IMR-90 (cell line): ENCODE measurements around the gene CAST. TPM values are rescaled to one million over a fixed set of nuclear protein-coding genes. Genes with fewer than 3 reads are reported as not detected.

Source experiments
- ATAC-seq: fragments of 200-7000 bp; cut with Tn5 transposase; 2 replicates; pipeline ENCODE4 v1.9.1; 2020; ENCODE audit warnings: low read depth, mild to moderate bottlenecking, moderate library complexity
- BruUV-seq: library from RNA; stranded (reverse); fragments of 400-500 nt; replicated peaks from 2 replicates; lab custom pipeline; 2021; lab: Mats Ljungman, UMichigan
- CTCF ChIA-PET: fragments of 300-600 bp; formaldehyde crosslinking; extraction: SDS; loops from one replicate; lab custom pipeline; 2021; ENCODE audit warnings: antibody characterized with exemption; lab: Yijun Ruan, JAX
- POLR2A ChIA-PET: fragments of 300-600 bp; sonication (Branson Sonifier 250); formaldehyde crosslinking; loops from one replicate; lab custom pipeline; 2022; ENCODE audit warnings: antibody characterized with exemption; ENCODE audit not compliant: unreplicated experiment; lab: Charles Lee
- DNase-seq: peaks from one replicate; pipeline ENCODE4 v3.0.0; 2013
- H2AFZ ChIP-seq: replicated peaks from 2 replicates; pipeline ENCODE3; 2013; ENCODE audit warnings: low read length, mild to moderate bottlenecking; ENCODE audit not compliant: poor library complexity
- H2AK5ac ChIP-seq: 2 replicates; pipeline ENCODE4 v1.6.1; 2013; ENCODE audit warnings: low read depth, low read length, inconsistent platforms
- H2AK9ac ChIP-seq: replicated peaks from 2 replicates; pipeline ENCODE3; 2013; ENCODE audit warnings: mild to moderate bottlenecking, low read depth, low read length, moderate library complexity; ENCODE audit not compliant: poor library complexity
- H2BK120ac ChIP-seq: 2 replicates; pipeline ENCODE4 v1.6.1; 2013; ENCODE audit warnings: low read depth, low read length, inconsistent platforms
- H2BK15ac ChIP-seq: 3 replicates; pipeline ENCODE4 v1.6.1; 2013; ENCODE audit warnings: low read depth, low read length, inconsistent platforms
- H2BK20ac ChIP-seq: 2 replicates; pipeline ENCODE4 v1.6.1; 2013; ENCODE audit warnings: low read depth, mild to moderate bottlenecking, inconsistent platforms, low read length, moderate library complexity
- H2BK5ac ChIP-seq: 2 replicates; pipeline ENCODE4 v1.6.1; 2013; ENCODE audit warnings: mild to moderate bottlenecking, low read depth, low read length, inconsistent platforms; ENCODE audit not compliant: poor library complexity, severe bottlenecking
- H3K14ac ChIP-seq: replicated peaks from 2 replicates; pipeline ENCODE4 v1.6.1; 2013; ENCODE audit warnings: low read depth, low read length, inconsistent platforms
- H3K18ac ChIP-seq: 2 replicates; pipeline ENCODE4 v1.6.1; 2013; ENCODE audit warnings: low read depth, low read length, control low read depth
- H3K23ac ChIP-seq: 2 replicates; pipeline ENCODE4 v1.6.1; 2013; ENCODE audit warnings: low read depth, low read length, inconsistent platforms
- H3K27ac ChIP-seq: 2 replicates; pipeline ENCODE4 v1.5.1; 2013; ENCODE audit warnings: mild to moderate bottlenecking, control low read depth, low read length; ENCODE audit not compliant: insufficient read depth
- H3K27me3 ChIP-seq: 2 replicates; pipeline ENCODE4 v1.6.1; 2013; ENCODE audit warnings: low read length; ENCODE audit not compliant: control insufficient read depth, insufficient read depth
- H3K36me3 ChIP-seq: 2 replicates; pipeline ENCODE4 v1.6.1; 2013; ENCODE audit warnings: low read length, mixed read lengths; ENCODE audit not compliant: control insufficient read depth, insufficient read depth
- H3K4ac ChIP-seq: 2 replicates; pipeline ENCODE4 v1.6.1; 2013; ENCODE audit warnings: low read depth, low read length, inconsistent platforms
- H3K4me1 ChIP-seq: 2 replicates; pipeline ENCODE4 v1.6.1; 2013; ENCODE audit warnings: low read length, mixed read lengths; ENCODE audit not compliant: control insufficient read depth, insufficient read depth
- H3K4me2 ChIP-seq: 2 replicates; pipeline ENCODE4 v1.6.1; 2013; ENCODE audit warnings: low read depth, mild to moderate bottlenecking, control low read depth, low read length, moderate library complexity
- H3K4me3 ChIP-seq: 2 replicates; pipeline ENCODE4 v1.5.1; 2013; ENCODE audit warnings: low read depth, mild to moderate bottlenecking, control low read depth, low read length, moderate library complexity; ENCODE audit not compliant: insufficient read depth
- H3K56ac ChIP-seq: 2 replicates; pipeline ENCODE4 v1.6.1; 2013; ENCODE audit warnings: low read length, inconsistent platforms; ENCODE audit not compliant: insufficient read depth; ENCODE audit errors: extremely low read depth
- H3K79me1 ChIP-seq, 2 experiments: 2 replicates each; pipeline ENCODE4 v1.6.1; 2013; ENCODE audit warnings: low read length in 2 of 2, inconsistent platforms in 1 of 2, low read depth in 1 of 2
- H3K9ac ChIP-seq: 2 replicates; pipeline ENCODE4 v1.6.1; 2013; ENCODE audit warnings: low read depth, low read length, control low read depth
- H3K9me1 ChIP-seq: 2 replicates; pipeline ENCODE4 v1.6.1; 2013; ENCODE audit warnings: low read length, inconsistent platforms; ENCODE audit not compliant: insufficient read depth
- H3K9me3 ChIP-seq: 2 replicates; pipeline ENCODE4 v1.6.1; 2013; ENCODE audit warnings: low read length; ENCODE audit not compliant: control insufficient read depth, insufficient read depth
- H4K20me1 ChIP-seq: 2 replicates; pipeline ENCODE4 v1.6.1; 2013; ENCODE audit warnings: low read length, inconsistent platforms; ENCODE audit not compliant: insufficient read depth
- H4K5ac ChIP-seq: 2 replicates; pipeline ENCODE4 v1.6.1; 2013; ENCODE audit warnings: mild to moderate bottlenecking, low read depth, low read length, control low read depth
- H4K8ac ChIP-seq, 2 experiments: 2 replicates each; pipeline ENCODE4 v1.6.1; 2013; ENCODE audit warnings: low read depth in 2 of 2, low read length in 2 of 2, control low read depth in 1 of 2, inconsistent platforms in 1 of 2
- H4K91ac ChIP-seq: 2 replicates; pipeline ENCODE4 v1.6.1; 2013; ENCODE audit warnings: low read depth, low read length, inconsistent platforms; ENCODE audit not compliant: insufficient read depth
- CEBPB ChIP-seq: IDR thresholded peaks from 2 replicates; pipeline ENCODE4 v1.6.1; 2012; ENCODE audit warnings: low read depth, low read length, improper control_type of control experiment
- FOS ChIP-seq: fragments of 150-350 bp; IDR thresholded peaks from 2 replicates; pipeline ENCODE4 v1.6.1; 2016; ENCODE audit warnings: low read depth, low read length
- MAZ ChIP-seq: IDR thresholded peaks from 2 replicates; pipeline ENCODE4 v1.6.1; 2012; ENCODE audit warnings: low read depth, mild to moderate bottlenecking, low read length, improper control_type of control experiment, moderate library complexity, borderline replicate concordance
- MXI1 ChIP-seq: IDR thresholded peaks from 2 replicates; pipeline ENCODE4 v1.6.1; 2012; ENCODE audit warnings: low read depth, mild to moderate bottlenecking, low read length, moderate library complexity, borderline replicate concordance
- RCOR1 ChIP-seq: IDR thresholded peaks from 2 replicates; pipeline ENCODE4 v1.6.1; 2012; ENCODE audit warnings: mild to moderate bottlenecking, low read length, improper control_type of control experiment; ENCODE audit not compliant: insufficient replicate concordance
- SMC3 ChIP-seq: fragments of 150-350 bp; IDR thresholded peaks from 2 replicates; pipeline ENCODE4 v1.6.1; 2016; ENCODE audit warnings: low read depth, mild to moderate bottlenecking, antibody characterized with exemption, low read length, moderate library complexity
- WGBS, 2 experiments: methylation state at CpG; one replicate each; pipeline versions ENCODE4 v1.1.5 to v1.1.7; 2013; ENCODE audit warnings: missing lambda C conversion rate in 2 of 2; ENCODE audit not compliant: insufficient read length in 1 of 2; ENCODE audit errors: extremely low coverage in 2 of 2; 5-methylcytosine and 5-hydroxymethylcytosine counted together
- dilution Hi-C: fragments of 300-500 bp; cut with HindIII; formaldehyde crosslinking; loops from one replicate; pipeline ENCODE4 v1.14.3; 2018; ENCODE audit warnings: low sequenced_read_pairs; ENCODE audit not compliant: unreplicated experiment
- in situ Hi-C: fragments of 300-500 bp; cut with MboI; formaldehyde crosslinking; loops from 3 replicates; pipeline ENCODE4 v1.14.3; 2019; ENCODE audit warnings: low sequenced_read_pairs, inconsistent platforms, mixed read lengths
- intact Hi-C: fragments of 100-400 bp; cut with micrococcal nuclease; formaldehyde crosslinking; loops from 2 replicates; pipeline ENCODE4 v1.10.0; 2022
- polyA plus RNA-seq, 3 experiments: library from polyadenylated mRNA; depleted of rRNA; stranded (reverse); fragments of >200 nt; gene quantifications; 2 replicates each; pipeline ENCODE4 v1.2.3, GENCODE V29; 2012; ENCODE audit warnings: low replicate concordance in 1 of 3
- total RNA-seq: library from RNA; depleted of rRNA; stranded (reverse); fragments of >200 nt; gene quantifications from 2 replicates; pipeline ENCODE4 v1.2.3, GENCODE V29; 2012
- TF ChIP-seq, protein P1 (sequence below): fragments of 150-350 bp; IDR thresholded peaks from 2 replicates; pipeline ENCODE4 v1.6.1; 2017; ENCODE audit warnings: mild to moderate bottlenecking, antibody characterized with exemption, low read length, low read depth

CAST gene
- total and polyA plus RNA-seq, 2 of the 4 experiments (the other 2 are of a cell fraction), result 91.3 to 128 TPM

DNA sequence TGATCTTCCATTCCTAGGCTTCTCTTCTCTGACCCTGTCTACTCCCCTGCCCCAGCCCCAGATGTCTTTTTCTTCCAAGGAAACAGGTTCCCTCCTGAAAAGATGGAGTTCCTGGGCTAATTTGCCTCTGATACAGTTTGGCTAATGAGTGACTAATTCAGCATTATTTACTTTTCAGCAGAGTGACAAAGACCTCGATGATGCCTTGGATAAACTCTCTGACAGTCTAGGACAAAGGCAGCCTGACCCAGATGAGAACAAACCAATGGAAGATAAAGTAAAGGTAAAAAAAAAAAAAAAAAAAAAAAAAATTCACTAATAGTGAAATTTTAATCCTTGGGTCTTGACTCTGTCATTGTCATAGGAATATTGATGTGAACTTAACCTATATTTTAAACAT, 102.9 kb downstream of the CAST start:
- POLR2A ChIA-PET, result no interaction called here
- TF ChIP-seq FOS (no peak), CEBPB (no peak), MAZ (no peak), RCOR1 (no peak), SMC3 (no peak), MXI1 (no peak)
- TF ChIP-seq, protein P1, sequence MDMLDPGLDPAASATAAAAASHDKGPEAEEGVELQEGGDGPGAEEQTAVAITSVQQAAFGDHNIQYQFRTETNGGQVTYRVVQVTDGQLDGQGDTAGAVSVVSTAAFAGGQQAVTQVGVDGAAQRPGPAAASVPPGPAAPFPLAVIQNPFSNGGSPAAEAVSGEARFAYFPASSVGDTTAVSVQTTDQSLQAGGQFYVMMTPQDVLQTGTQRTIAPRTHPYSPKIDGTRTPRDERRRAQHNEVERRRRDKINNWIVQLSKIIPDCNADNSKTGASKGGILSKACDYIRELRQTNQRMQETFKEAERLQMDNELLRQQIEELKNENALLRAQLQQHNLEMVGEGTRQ, result no peak
- no peak overlapping the region for H2BK20ac ChIP-seq

More for the DNA sequence above, 102.9 kb downstream of the CAST start:
- H4K20me1 ChIP-seq, result no peaks in the 10 kb centered on the region
- no peak overlapping the region for H2AK9ac ChIP-seq
- no peak; the same call in 1 of the 2 replicates for ATAC-seq
- in situ Hi-C loops, result no loop called here
- no peak overlapping the region for H3K56ac ChIP-seq
- H2BK120ac ChIP-seq, result no peak overlapping the region
- H4K8ac ChIP-seq, result no peak overlapping the region
- dilution Hi-C loops, result no loop called here
- peaks cover 3% of the 10 kb centered on the region; the same call in 1 of the 2 replicates for H3K4me1 ChIP-seq
- H3K9me1 ChIP-seq, result peaks cover 3% of the 10 kb centered on the region; the same call in 1 of the 2 replicates
- no peak overlapping the region for H3K27ac ChIP-seq
- no peak for DNase-seq
- H3K9ac ChIP-seq, result no peak overlapping the region
- peaks cover 40% of the 10 kb centered on the region for H3K36me3 ChIP-seq
- H3K27me3 ChIP-seq, result no peaks in the 10 kb centered on the region
- no peak overlapping the region for H3K4me3 ChIP-seq
- no peak overlapping the region for H3K18ac ChIP-seq
- H3K4ac ChIP-seq, result no peak overlapping the region
- H2BK15ac ChIP-seq, result no peak overlapping the region
- intact Hi-C loops, result no loop called here
- no CpG with 5 or more reads among the region's 1 CpG for WGBS, 2 experiments
- CTCF ChIA-PET, result no interaction called here
- H3K4me2 ChIP-seq, result no peak overlapping the region
- H3K9me3 ChIP-seq, result no peaks in the 10 kb centered on the region
- no peak overlapping the region for H4K5ac ChIP-seq
- H2BK5ac ChIP-seq, result no peak overlapping the region
- H2AK5ac ChIP-seq, result no peak overlapping the region
- no peak overlapping the region for H3K23ac ChIP-seq
- BruUV-seq, result no TSS peak
- H3K79me1 ChIP-seq, result peaks cover 0 to 11% of the 10 kb centered on the region in 2 experiments; a peak in 3 of 4 replicates
- H3K14ac ChIP-seq, result no peak overlapping the region
- no peak overlapping the region for H4K91ac ChIP-seq
- H2AFZ ChIP-seq, result no peak overlapping the region
